Esophagus (tissue), 2 donors: ENCODE data around the gene KCNK2. TPM values are rescaled to one million over a fixed set of nuclear protein-coding genes. Genes with fewer than 3 reads are reported as not detected.

ENCODE experiments used
- H3K27ac ChIP-seq, 2 donors: one replicate each; pipeline ENCODE4 v1.5.1; 2013; ENCODE audit warnings: low read depth in 2 of 2, mild to moderate bottlenecking in 2 of 2, inconsistent platforms in 1 of 2, low read length in 1 of 2, moderate library complexity in 1 of 2
- H3K27me3 ChIP-seq, 2 donors: one replicate each; pipeline ENCODE4 v1.6.1; 2013; ENCODE audit warnings: low read length in 2 of 2, control low read depth in 1 of 2, mild to moderate bottlenecking in 1 of 2; ENCODE audit not compliant: insufficient read depth in 2 of 2, control insufficient read depth in 1 of 2
- H3K36me3 ChIP-seq, 2 donors: one replicate each; pipeline ENCODE4 v1.6.1; 2013; ENCODE audit warnings: low read length in 1 of 2; ENCODE audit not compliant: control insufficient read depth in 2 of 2, insufficient read depth in 2 of 2
- H3K4me1 ChIP-seq, 2 donors: one replicate each; pipeline ENCODE4 v1.6.1; 2013; ENCODE audit warnings: low read length in 1 of 2; ENCODE audit not compliant: control insufficient read depth in 2 of 2, insufficient read depth in 2 of 2
- H3K4me3 ChIP-seq, 2 donors: one replicate each; pipeline ENCODE4 v1.5.1; 2013; ENCODE audit warnings: low read length in 2 of 2, mild to moderate bottlenecking in 2 of 2, low read depth in 1 of 2, moderate library complexity in 1 of 2
- H3K9me3 ChIP-seq, 2 donors: one replicate each; pipeline ENCODE4 v1.6.1; 2013; ENCODE audit warnings: mild to moderate bottlenecking in 2 of 2, low read depth in 1 of 2, low read length in 1 of 2, moderate library complexity in 1 of 2; ENCODE audit not compliant: control insufficient read depth in 2 of 2, insufficient read depth in 1 of 2
- WGBS, 2 donors: extraction: QIAGEN DNeasy Blood & Tissue Kit; methylation state at CpG; one replicate each; pipeline ENCODE4 v1.1.7; 2013; 5-methylcytosine and 5-hydroxymethylcytosine counted together
- polyA plus RNA-seq, 2 donors: library from polyadenylated mRNA; stranded (reverse); fragments of 200-250 nt; gene quantifications; one replicate each; pipeline ENCODE4 v1.2.3, GENCODE V29; 2013
- donor health status: healthy with polysubstance abuse.
- donor health status: Bipolar disorder and iron deficiency.

Gene KCNK2
- polyA plus RNA-seq, 2 donors, result 0.07 to 0.14 TPM

GRCh38 chr1:215114154-215114933 lies 31.8 kb downstream of the KCNK2 start:
- Histone ChIP-seq H3K27ac (no peak overlapping the region), H3K4me3 (no peak overlapping the region), H3K27me3 (no peaks in the 10 kb centered on the region), H3K4me1 (no peaks in the 10 kb centered on the region), H3K9me3 (no peaks in the 10 kb centered on the region), H3K36me3 (no peaks in the 10 kb centered on the region)
- WGBS, 2 donors, result 29 to 40% methylated on average over 2 of the region's 2 CpGs

- 96% methylated on average over 1 of the region's 1 CpG for WGBS, 2 donors
- no peaks in the 10 kb centered on the region for H3K4me1 ChIP-seq
- H3K4me3 ChIP-seq, result no peak overlapping the region
- no peaks in the 10 kb centered on the region for H3K27me3 ChIP-seq
- no peaks in the 10 kb centered on the region for H3K9me3 ChIP-seq
- no peak overlapping the region for H3K27ac ChIP-seq
- H3K36me3 ChIP-seq, result no peaks in the 10 kb centered on the region
These were observed 33.2 kb downstream of the KCNK2 start for GRCh38 chr1:215115760-215116159.

GRCh38 chr1:215118081-215118480 lies 35.5 kb downstream of the KCNK2 start:
- WGBS, 2 donors, result 59 to 61% methylated on average over 1 of the region's 1 CpG
- H3K9me3 ChIP-seq, result no peaks in the 10 kb centered on the region
- H3K27ac ChIP-seq, result no peak overlapping the region
- no peaks in the 10 kb centered on the region for H3K4me1 ChIP-seq
- H3K36me3 ChIP-seq, result no peaks in the 10 kb centered on the region
- H3K4me3 ChIP-seq, result no peak overlapping the region
- H3K27me3 ChIP-seq, result no peaks in the 10 kb centered on the region

GRCh38 chr1:215119056-215119455 lies 36.5 kb downstream of the KCNK2 start:
- Histone ChIP-seq H3K4me3 (no peak overlapping the region), H3K36me3 (no peaks in the 10 kb centered on the region), H3K27ac (no peak overlapping the region), H3K9me3 (no peaks in the 10 kb centered on the region), H3K27me3 (no peaks in the 10 kb centered on the region), H3K4me1 (no peaks in the 10 kb centered on the region)

- WGBS, 2 donors, result 57 to 69% methylated on average over 3 of the region's 3 CpGs
- Histone ChIP-seq H3K9me3 (no peaks in the 10 kb centered on the region), H3K4me1 (no peaks in the 10 kb centered on the region), H3K36me3 (no peaks in the 10 kb centered on the region), H3K27me3 (no peaks in the 10 kb centered on the region), H3K4me3 (no peak overlapping the region), H3K27ac (no peak overlapping the region)
These were observed 37.3 kb downstream of the KCNK2 start for GRCh38 chr1:215119719-215120365.

- Histone ChIP-seq H3K4me3 (no peak overlapping the region), H3K36me3 (no peaks in the 10 kb centered on the region), H3K4me1 (no peaks in the 10 kb centered on the region), H3K9me3 (no peaks in the 10 kb centered on the region), H3K27ac (no peak overlapping the region), H3K27me3 (no peaks in the 10 kb centered on the region)
These were observed 46.0 kb downstream of the KCNK2 start for GRCh38 chr1:215128504-215128903.

GRCh38 chr1:215131291-215131690 lies 48.8 kb downstream of the KCNK2 start:
- no peaks in the 10 kb centered on the region for H3K36me3 ChIP-seq

GRCh38 chr1:215132156-215132555 lies 49.6 kb downstream of the KCNK2 start:
- Histone ChIP-seq H3K4me1 (no peaks in the 10 kb centered on the region), H3K27me3 (no peaks in the 10 kb centered on the region), H3K9me3 (no peaks in the 10 kb centered on the region), H3K27ac (no peak overlapping the region), H3K36me3 (no peaks in the 10 kb centered on the region), H3K4me3 (no peak overlapping the region)
- 78 to 83% methylated on average over 2 of the region's 2 CpGs for WGBS, 2 donors

More at GRCh38 chr1:215131291-215131690, 48.8 kb downstream of the KCNK2 start:
- Histone ChIP-seq H3K4me1 (no peaks in the 10 kb centered on the region), H3K4me3 (no peak overlapping the region), H3K9me3 (no peaks in the 10 kb centered on the region), H3K27me3 (no peaks in the 10 kb centered on the region), H3K27ac (no peak overlapping the region)

- Histone ChIP-seq H3K27me3 (no peaks in the 10 kb centered on the region), H3K4me3 (no peak overlapping the region), H3K9me3 (no peaks in the 10 kb centered on the region), H3K36me3 (no peaks in the 10 kb centered on the region), H3K4me1 (no peaks in the 10 kb centered on the region), H3K27ac (no peak overlapping the region)
- WGBS, 2 donors, result 55 to 56% methylated on average over 1 of the region's 1 CpG
These were observed 51.0 kb downstream of the KCNK2 start for GRCh38 chr1:215133532-215133931.

- H3K36me3 ChIP-seq, result no peaks in the 10 kb centered on the region
- no peaks in the 10 kb centered on the region for H3K4me1 ChIP-seq
- H3K27me3 ChIP-seq, result no peaks in the 10 kb centered on the region
- 48 to 56% methylated on average over 2 of the region's 2 CpGs for WGBS, 2 donors
- H3K4me3 ChIP-seq, result no peak overlapping the region
- no peak overlapping the region for H3K27ac ChIP-seq
- no peaks in the 10 kb centered on the region for H3K9me3 ChIP-seq
These were observed 55.4 kb downstream of the KCNK2 start for GRCh38 chr1:215137985-215138384.
